ENCODE results near the gene LIG4. TPM values are rescaled to one million over a fixed set of nuclear protein-coding genes. Genes with fewer than 3 reads are reported as not detected.
"Not testable (repeated sequence)": the region's sequence is repeated elsewhere in the genome, so short reads cannot be mapped to it uniquely, and the experiment has no call there.

LIG4 gene
- total RNA-seq, 2 experiments from 2014 or later, result 11.0 to 15.1 TPM

DNA sequence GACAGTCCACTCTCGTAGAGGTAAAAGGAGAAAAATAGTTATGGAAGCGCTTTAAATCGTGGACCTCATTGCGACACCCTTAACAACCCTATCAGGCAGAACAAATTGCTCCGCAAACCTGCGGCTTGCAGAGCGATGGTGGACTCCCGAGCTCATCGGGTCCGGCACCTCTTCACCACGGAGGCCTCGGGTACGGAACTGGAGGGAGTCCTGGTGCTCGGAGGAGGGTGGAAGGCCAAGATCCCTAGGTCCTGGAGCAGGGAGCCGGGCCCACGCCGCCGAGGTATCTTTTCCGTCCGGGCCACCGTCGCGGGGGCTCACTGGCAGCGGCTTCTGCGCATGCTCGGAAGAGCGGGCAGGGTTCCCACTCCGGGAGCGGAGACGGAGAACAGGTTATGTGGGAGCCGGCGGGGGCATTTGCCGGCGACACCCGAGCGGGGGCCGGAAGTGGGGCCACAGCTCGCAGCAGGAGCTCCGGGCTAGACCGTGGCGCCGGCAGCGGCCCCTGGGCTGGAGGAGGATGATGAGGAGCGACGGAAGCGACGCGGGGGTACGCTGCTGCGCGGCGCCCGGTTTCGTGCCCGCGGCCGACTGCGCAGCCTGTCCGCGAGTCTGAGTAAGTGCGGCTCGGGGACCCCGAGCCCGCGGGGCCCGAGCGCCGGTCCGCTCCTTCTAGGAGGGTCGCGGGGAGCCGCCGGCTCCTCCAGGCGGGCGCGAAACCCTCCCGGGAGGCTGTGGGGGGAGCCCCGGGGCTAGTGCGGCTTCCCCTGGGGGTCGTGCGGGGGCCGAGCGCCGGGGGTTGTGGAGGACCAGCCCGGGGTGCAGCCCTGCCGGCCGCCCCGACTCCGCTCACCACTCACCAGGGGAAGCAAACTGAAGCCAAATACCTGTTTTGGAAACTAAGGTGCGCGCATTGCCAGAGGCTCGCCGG, 3.0 kb upstream of the LIG4 start, which contains the start of gene ABHD13:
ABHD13 (plus strand) TSS at position 349 of the 931 bp plus-strand sequence. CDS start 10,827 bp downstream, outside the sequence.
- H3K79me2 ChIP-seq (ENCODE audit: insufficient read depth, low read depth, low read length), result peaks cover 19% of the 10 kb centered on the region; the same call in 1 of the 2 replicates
- BruUV-seq (replicated peaks), result no TSS peak
- H3K36me3 ChIP-seq (ENCODE audit: insufficient read depth, low read length), result no peaks in the 10 kb centered on the region
- CTCF ChIA-PET (ENCODE audit: unreplicated experiment), result no interaction called here
- peak within 1 kb of the TSS; percentile 94 for H3K4me2 ChIP-seq (ENCODE audit: low read length)
- peak within 1 kb of the TSS; percentile 57 for H3K27ac ChIP-seq (ENCODE audit: low read depth, low read length, poor library complexity, severe bottlenecking)
- POLR2A ChIA-PET, result no interaction called here
- H4K20me1 ChIP-seq (ENCODE audit: insufficient read depth, low read length), result peaks cover 19% of the 10 kb centered on the region
- intact Hi-C loops (cut with micrococcal nuclease; ENCODE audit: unreplicated experiment), result loop anchor here (10.0 kb wide), 1 partner anchor 946 kb away; no protein-coding TSS in a partner anchor
- peak; percentile 89 for DNase-seq (ENCODE audit: low spot score)
- no peaks in the 10 kb centered on the region for H3K9me2 ChIP-seq (ENCODE audit: insufficient read depth, low read length)
- H2AFZ ChIP-seq (ENCODE audit: low read length), result peak within 1 kb of the TSS; percentile 80
- H3K4me1 ChIP-seq (ENCODE audit: insufficient read depth, low read length, poor library complexity, severe bottlenecking), result peaks cover 27% of the 10 kb centered on the region
- no peaks in the 10 kb centered on the region for H3K9me3 ChIP-seq (ENCODE audit: low read length)
- TF ChIP-seq EZH2phosphoT487 (IDR thresholded peaks at IDR 0.05; ENCODE audit: borderline replicate concordance, low read depth, low read length), result no peak
- TF ChIP-seq, protein P1, sequence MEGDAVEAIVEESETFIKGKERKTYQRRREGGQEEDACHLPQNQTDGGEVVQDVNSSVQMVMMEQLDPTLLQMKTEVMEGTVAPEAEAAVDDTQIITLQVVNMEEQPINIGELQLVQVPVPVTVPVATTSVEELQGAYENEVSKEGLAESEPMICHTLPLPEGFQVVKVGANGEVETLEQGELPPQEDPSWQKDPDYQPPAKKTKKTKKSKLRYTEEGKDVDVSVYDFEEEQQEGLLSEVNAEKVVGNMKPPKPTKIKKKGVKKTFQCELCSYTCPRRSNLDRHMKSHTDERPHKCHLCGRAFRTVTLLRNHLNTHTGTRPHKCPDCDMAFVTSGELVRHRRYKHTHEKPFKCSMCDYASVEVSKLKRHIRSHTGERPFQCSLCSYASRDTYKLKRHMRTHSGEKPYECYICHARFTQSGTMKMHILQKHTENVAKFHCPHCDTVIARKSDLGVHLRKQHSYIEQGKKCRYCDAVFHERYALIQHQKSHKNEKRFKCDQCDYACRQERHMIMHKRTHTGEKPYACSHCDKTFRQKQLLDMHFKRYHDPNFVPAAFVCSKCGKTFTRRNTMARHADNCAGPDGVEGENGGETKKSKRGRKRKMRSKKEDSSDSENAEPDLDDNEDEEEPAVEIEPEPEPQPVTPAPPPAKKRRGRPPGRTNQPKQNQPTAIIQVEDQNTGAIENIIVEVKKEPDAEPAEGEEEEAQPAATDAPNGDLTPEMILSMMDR (conservative IDR thresholded peaks at IDR 0.05; ENCODE audit: low read length), result no peak
- H3K4me3 ChIP-seq (ENCODE audit: low read depth, low read length, poor library complexity, severe bottlenecking), result peak within 1 kb of the TSS; percentile 86

DNA sequence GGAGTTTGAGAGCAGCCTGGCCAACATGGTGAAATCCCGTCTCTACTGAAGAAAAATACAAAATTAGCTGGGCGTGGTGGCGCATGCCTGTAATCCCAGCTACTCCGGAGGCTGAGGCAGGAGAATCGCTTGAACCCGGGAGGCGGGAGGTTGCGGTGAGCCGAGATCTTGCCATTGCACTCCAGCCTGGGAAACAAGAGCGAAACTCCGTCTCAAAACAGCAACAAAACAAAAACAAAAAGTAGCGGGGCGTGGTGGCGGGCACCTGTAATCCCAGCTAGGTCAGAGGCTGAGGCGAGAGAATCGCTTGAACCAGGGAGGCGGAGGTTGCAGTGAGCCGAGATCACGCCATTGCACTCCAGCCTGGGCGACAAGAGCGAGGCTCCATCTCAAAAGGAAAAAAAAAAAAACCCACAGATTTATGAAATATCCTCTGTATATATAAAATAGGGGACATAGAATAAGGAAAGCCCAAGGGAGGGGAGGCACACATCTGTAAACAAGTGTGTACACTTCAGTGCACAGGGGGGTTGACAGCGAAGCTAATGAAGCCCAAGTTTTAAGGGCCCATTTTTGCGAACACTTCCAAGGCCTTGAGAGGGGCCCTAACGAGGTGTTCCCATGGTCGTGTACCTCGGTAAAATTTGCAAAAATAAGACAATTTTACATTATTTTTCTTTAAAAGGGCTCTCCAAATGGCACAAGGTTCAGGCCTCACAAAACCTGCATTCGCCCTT, 2.1 kb upstream of the LIG4 start:
- CTCF ChIA-PET (ENCODE audit: unreplicated experiment); H3K36me3 ChIP-seq (ENCODE audit: insufficient read depth, low read length); H3K9me3 ChIP-seq (ENCODE audit: low read length); H3K9me2 ChIP-seq (ENCODE audit: insufficient read depth, low read length); DNase-seq (ENCODE audit: low spot score): not testable (repeated sequence)
- POLR2A ChIA-PET, result interaction anchor here (0.7 kb wide), 2 partner anchors 60 to 480 kb away, joined by 3 to 6 read pairs; no protein-coding TSS in a partner anchor
- TSS peak; percentile 74 for BruUV-seq (replicated peaks)
- Histone ChIP-seq H4K20me1 (ENCODE audit: insufficient read depth, low read length) (peaks cover 15% of the 10 kb centered on the region), H3K4me3 (ENCODE audit: low read depth, low read length, poor library complexity, severe bottlenecking) (peak overlapping the region; percentile 86), H2AFZ (ENCODE audit: low read length) (peak overlapping the region; percentile 80; the same call in 1 of the 2 replicates), H3K79me2 (ENCODE audit: insufficient read depth, low read depth, low read length) (peaks cover 19% of the 10 kb centered on the region; the same call in 1 of the 2 replicates), H3K4me2 (ENCODE audit: low read length) (peak overlapping the region; percentile 94), H3K4me1 (ENCODE audit: insufficient read depth, low read length, poor library complexity, severe bottlenecking) (peaks cover 33% of the 10 kb centered on the region), H3K27ac (ENCODE audit: low read depth, low read length, poor library complexity, severe bottlenecking) (peak overlapping the region; percentile 57)
- intact Hi-C loops (cut with micrococcal nuclease; ENCODE audit: unreplicated experiment), result loop anchor here (10.0 kb wide), 1 partner anchor 947 kb away; no protein-coding TSS in a partner anchor

All from OCI-LY7 (cell line).